NCI-H510A treated with DMSO at 0.1 percent for 48 hours (cell line): ENCODE results near the gene DGCR6.
"Not testable (repeated sequence)": the region's sequence is repeated elsewhere in the genome, so short reads cannot be mapped to it uniquely, and the experiment has no call there.

Experiments
- DNase-seq: peaks from one replicate; lab custom pipeline; 2025; lab: John Stamatoyannopoulos, UW

DGCR6 gene

DNA sequence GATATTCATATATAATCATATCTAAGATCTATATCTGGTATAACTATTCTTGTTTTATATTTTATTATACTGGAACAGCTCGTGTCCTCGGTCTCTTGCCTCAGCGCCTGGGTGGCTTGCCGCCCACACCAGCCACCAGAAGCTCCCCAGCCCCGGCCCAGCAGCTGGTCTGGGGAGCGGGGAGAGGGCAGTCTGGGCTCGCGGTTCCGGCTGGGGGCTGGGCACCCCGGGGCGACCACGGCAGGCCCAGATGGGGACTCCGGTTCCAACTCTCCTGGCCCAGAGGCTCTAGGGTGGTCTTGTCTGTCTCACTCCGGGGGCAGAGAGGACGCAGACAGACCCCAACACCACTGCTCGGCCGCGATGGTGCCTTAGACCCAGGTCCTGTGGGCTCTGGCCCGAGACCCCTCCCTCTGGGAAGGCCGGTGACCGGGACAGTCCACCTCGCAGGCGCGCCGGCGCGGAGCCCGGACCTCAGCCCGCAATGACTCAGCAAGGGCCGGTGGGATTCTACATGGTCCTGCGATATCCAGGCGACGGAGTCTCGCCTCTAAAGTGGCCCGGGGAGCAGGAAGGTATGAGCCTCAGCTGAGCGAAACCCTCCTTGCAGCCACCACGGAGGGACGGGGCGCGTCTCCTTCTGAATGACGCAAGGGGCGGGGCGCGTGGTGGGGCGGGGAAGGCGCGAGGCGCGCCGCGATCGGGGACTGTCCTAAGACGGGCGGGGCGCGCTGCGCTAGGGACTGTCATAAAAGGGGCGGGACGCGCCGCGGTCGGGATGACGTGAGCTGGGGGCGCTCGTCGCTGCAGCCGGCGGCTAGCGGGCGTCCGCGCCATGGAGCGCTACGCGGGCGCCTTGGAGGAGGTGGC is at the start of gene DGCR6:
TSS of gene DGCR6 (plus strand) at position 781 of the 870 bp plus-strand sequence. CDS start at position 836, 55 bp downstream.
- no peak for DNase-seq

DNA sequence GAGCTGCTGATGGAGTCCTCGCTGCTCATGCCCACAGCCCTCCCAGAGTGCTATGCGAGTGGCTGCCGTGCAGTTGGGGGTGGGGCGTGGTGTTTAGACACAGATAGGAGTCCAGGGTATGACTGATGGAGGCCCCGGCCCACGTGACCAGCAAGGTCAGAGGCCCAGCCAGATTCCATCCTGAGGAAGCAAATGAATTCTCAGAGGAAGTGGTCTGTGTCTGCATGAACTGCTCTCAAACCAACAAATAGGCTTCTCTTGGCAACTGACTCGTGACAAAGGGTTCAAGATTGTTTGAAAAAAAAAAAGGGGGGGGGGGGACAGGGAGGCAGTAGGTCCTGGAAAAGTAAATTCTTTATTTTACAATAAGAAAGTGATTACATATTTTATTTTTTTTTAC is 46.8 kb upstream of the DGCR6 start:
- DNase-seq, result not testable (repeated sequence)

DNA sequence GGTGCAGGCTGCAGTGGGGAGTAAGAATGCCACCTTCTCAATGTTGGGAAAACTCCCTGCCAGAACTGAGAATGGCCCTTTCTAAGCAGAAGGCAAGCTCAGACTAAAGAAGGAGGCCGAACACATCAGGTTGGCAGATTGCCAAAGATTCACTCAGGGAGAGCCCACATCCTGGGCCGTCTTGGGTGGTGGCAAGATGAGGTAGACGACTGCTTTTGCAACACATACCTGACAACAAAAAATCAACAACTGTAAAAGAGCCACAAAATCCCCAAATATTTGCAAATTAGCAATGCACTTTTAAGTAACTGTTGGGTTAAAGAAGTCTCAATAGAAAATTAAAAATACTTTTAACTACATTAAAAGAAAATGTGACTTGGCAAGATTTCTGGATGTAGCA is 24.9 kb upstream of the DGCR6 start:
- DNase-seq, result not testable (repeated sequence)

DNA sequence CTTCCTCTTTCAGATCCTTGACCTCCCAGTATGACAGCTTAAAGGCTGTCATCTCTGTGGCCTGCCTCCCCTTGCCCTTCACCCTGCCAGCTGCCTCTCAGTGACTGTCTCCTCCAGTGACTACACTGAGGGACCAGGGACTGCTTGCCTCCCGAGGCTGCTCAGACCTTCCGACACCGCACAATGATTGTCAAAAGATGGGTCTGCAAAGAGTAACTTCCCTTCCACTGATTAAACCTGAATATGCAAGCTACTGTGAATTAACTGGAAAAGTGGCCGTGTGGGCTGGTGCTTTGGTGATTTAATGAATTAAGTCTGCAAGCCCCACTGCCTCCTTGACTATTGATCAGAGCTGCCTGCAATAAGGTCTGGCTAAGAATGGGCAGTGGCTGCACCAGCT is 21.7 kb upstream of the DGCR6 start:
- DNase-seq, result not testable (repeated sequence)

DNA sequence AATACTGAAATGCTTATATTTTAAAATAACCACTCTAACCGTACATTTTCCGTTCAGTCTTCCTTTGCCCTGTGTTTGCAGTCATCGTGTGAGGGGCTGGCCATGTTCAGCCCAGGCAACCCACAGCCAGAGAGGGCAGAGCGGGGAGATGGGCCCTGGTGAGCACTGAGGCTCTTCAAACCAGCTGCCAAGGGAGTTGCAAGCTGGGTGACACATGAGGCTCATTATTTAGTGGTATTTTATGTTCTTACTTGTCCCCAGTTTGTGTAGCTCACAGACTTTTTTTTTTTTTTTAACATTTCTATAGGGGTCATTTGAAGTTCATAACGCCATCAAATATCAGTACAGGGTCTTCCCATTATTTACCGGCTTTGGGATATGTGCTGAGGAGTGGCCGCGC is 18.0 kb upstream of the DGCR6 start:
- DNase-seq, result no peak

DNA sequence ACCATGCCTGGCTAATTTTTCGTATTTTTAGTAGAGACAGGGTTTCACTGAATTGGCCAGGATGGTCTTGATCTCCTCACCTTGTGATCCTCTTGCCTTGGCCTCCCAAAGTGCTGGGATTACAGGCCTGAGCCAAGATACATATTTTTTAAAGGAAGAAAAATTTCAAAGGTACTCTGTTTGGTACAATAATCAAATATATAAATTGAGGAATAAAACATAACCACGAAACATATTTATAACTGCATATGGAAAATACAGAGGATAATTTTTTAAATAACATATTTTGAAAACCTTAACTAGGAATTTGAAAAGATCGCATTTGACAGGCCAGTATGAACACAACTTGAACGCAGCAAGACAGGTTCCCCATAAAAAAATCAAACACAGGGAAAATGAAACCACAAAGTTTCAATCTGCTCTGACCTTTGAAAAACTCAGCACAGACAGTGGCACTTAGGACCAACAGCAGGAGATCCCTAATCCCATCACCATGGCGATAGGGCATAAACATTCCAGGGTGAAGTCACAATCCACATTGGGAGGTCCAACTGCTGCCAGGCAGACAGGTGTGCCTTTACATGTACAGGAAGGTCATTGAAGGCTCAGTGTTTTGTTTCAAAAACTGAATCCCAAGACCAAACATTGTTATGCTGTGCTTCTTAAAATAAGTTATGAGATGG is 15.5 kb upstream of the DGCR6 start:
- not testable (repeated sequence) for DNase-seq

DNA sequence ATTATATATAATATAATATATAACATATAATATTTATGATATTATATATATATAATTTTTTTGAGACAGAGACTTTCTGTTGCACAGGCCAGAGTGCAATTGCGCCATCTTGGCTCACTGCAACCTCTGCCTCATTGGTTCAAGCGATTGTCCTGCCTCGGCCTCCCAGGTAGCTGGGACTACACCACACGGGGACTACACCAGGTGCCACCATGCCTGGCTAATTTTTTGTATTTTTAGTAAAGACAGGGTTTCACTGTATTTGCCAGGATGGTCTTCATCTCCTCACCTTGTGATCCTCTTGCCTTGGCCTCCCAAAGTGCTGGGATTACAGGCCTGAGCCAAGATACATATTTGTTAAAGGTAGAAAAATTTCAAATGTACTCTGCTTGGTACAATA is 12.3 kb upstream of the DGCR6 start:
- not testable (repeated sequence) for DNase-seq

DNA sequence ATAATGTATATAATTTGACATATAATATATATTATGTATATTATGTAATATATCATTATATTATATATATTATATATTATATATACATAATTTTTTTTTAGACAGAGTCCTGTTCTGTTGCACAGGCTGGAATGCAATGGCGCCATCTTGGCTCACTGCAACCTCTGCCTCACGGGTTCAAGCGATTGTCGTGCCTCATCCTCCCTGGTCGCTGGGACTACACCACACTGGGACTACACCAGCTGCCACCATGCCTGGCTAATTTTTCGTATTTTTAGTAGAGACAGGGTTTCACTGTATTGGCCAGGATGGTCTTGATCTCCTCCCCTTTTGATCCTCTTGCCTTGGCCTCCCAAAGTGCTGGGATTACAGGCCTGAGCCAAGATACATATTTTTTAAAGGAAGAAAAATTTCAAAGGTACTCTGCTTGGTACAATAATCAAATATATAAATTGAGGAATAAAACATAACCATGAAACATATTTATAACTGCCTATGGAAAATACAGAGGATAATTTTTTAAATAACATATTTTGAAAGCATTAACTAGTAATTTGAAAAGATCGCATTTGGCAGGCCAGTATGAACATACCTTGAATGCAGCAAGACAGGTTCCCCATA is 10.0 kb upstream of the DGCR6 start:
- not testable (repeated sequence) for DNase-seq

DNA sequence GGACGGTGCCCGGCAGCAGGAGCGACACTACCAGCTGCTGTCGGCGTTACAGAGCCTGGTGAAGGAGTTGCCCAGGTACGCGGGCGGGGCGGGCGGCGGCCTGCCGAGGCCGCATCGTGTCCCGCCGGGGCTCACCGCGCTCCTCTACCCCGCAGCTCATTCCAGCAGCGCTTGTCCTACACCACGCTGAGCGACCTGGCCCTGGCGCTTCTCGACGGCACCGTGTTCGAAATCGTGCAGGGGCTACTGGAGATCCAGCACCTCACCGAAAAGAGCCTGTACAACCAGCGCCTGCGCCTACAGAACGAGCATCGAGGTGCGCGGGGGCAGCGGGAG is 258 bp downstream of the DGCR6 start:
- DNase-seq, result not testable (repeated sequence)

DNA sequence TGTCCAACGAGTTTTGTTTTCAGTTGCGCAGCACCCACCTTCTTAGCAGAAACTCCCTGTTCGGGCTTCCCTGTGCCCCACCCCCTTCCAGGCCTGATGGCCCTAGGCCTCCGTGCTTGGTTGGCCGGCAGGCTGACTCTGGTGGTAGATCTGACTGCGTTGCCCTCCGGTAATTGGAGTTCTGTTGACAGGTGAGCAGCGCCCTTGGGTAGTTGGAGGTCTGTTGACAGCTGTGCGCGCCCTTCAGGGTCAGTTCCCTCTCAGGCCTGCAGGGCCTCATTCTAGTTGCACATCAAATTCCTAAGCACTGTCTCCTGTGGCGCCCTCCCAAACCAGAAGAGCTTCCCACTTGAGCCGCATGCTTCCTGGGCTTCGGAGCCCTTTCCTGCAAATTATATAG is 776 bp downstream of the DGCR6 start:
- DNase-seq, result no peak

DNA sequence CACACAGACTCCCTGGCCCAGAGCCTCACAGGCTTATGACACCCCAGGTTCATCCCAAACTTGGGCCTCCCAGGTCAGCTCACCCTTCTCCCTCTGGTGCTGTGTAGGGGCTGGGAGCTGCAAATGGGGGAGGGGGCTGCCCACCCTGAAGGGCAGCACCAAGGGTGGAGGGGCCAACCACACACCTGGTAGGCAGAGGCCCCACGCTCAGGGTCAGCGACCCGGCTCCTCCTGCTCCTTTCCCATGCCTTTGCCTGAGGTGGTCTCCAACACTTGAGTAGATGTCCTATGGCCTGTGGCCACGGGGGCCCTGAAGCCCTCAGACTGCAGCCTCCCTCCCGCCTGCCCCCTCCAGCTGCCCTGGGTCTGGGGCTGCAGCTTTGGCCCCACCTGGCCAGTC is 3.4 kb downstream of the DGCR6 start:
- no peak for DNase-seq

DNA sequence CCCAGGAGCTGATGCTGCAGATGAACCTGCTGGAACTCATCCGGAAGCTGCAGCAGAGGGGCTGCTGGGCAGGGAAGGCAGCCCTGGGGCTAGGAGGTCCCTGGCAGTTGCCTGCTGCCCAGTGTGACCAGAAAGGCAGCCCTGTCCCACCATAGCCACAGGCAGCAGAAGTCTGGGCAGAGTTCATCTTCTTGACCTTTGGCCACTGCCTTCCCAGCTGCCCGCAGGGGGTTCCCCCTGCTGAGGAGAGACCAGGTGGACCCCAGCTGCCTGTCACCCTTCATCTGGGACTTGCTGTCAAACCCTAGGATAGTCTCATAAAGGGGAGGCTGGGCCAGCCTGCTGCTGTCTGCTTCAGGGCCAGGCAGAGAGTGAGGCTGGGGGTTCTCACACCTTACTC is 5.4 kb downstream of the DGCR6 start:
- not testable (repeated sequence) for DNase-seq

DNA sequence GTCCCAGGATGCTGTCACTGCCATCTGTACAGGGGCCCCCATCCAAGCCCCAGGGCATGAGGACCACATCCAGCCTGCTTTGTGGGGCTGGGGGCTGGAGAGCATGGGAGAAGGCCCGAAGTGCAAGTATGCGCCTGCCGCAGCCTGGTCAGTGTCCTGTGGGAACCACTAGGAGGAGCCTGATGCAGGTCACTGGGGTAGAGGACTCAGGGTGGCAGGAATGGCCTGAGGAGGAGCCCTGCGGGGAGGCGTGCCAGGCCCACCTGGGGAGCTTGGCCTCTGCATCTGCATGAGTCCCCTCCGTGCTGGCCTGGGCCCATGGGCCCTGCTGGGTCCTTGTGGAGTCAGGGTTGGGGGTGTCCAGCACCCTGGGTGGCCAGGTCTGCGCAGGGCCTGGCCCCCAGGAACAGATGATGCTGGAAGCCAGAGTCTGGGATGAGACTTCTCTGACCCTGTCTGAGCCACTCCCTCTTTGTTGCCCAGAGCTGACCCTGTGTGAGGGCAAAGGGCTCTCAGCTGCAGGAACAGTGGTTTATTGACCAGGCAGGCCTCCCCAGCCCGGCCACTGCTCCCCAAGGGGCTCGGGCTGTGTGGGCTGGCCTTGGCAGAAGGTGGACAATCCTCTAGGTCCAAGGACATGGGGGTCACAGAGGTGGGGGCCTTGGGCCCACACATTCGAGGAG is 6.3 kb downstream of the DGCR6 start:
- not testable (repeated sequence) for DNase-seq

DNA sequence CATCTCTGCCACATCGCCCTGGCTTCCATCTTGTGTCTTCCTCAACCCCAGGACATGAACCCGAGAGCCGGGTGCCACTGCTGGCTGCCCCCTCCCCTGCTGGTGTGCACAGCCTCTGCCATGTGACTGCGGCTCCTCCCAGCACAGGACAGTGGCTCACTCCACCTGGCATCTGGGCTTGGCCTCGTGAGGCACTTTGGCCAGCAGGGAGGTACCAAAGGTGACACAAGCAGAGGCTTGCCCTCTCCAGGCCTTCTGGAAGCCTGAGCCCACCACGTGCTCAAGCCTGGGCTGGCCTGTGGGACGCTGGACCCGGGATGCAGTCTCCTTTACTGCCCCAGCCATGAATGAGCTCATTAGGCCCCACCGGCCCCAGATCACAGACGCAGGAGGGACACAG is 8.4 kb downstream of the DGCR6 start:
- not testable (repeated sequence) for DNase-seq

DNA sequence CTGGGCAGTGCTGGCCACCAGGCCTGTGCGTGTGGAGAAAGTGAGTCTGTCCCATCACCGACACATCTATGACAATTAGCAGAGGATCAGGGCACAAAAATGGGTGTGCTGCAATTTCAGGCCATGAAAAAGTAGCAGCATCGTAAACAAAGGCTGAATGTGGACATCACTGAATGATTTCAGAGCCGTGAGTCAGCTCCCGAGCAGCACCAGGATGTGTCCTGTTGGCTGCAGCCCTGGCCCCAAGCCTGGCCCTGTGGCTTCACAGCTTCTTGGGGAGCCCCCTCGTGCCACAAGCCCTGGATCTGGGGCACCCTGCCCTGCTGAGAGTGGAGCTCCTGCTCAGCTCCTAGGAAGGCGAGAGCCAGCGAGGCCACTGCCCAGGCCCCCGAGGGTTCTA is 9.4 kb downstream of the DGCR6 start:
- DNase-seq, result not testable (repeated sequence)

DNA sequence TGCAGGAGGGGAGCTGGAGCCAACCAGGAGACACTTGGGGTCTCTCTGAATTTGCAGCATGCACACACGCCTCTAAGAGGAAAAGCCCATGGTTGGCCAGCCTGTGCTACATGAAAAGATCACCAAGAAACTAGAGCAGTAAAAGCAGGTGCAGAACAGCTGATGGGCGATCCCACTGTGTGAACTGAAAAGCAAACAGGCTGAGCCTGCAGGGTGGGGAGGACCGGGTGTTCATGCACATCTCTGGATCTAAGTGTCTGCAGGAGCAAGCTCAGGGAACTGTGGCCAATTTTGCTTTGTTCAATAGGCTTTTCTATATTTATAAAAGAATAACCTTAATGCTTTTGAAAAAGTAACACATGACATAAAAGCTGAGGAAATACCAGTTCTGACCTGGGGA is 11.7 kb downstream of the DGCR6 start:
- DNase-seq, result not testable (repeated sequence)

DNA sequence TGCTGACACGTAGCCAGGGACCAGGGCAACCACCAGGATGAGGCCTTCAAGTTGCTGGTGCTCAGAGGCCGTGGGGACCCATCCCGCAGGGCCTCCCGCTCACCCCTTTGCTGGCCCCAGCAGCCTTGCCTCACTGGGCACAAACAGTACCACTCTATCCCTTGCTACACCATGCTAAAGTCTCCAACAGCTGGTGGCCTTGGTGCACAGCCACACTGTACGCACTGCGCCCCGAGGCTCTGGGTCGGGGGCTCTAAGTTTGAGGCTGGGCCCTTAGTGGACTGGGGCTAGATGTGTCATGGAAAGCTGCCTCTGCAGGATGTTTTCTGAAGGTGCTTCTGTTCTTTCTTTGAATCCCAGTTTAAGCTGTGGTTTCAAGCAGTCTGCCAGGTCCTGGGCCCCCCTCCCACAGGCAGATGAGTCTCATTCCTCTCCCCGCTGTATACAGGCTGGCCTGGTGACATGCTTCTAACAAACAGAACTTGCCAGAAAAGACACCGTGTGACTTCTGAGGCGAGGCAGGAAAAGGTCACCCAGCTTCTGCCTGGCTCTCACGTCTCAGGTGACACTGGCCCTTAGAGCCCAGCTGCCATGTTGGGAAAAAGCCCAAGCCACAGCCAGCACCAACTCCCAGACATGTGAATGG is 14.3 kb downstream of the DGCR6 start:
- not testable (repeated sequence) for DNase-seq

DNA sequence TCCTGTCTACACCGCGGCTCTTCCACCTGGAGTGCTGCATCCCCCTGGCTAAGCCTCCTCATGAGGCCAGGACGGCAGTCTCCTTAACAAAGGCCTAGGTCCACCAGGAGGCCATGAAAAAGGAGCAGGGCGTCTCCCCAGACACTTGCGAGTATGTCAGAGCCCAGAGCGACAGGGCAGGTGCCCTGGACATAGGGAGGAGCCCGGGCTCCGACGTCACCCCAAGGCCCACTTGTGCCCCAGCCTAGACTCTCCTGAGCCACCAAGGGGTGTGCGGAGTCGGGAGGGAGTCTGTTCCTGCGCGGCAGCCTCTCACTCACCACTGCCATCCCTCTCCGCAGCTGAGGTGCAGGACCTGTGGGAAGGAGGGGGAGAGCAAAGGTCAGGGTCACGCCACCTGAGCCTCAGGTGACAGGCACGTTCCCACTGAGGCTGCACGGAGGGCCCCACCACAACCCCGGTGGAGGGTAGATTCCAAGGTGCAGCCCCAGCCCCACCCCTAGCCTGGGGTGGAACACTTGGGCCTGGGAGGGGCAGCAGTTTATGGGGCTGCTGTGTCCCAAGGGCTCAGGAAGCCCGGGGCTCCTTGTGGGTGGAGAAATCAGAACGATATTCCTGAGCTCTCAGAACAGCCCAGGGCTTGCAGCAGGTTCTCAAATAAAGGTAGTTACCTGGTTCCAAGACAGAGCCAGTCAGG is 19.4 kb downstream of the DGCR6 start:
- no peak for DNase-seq

DNA sequence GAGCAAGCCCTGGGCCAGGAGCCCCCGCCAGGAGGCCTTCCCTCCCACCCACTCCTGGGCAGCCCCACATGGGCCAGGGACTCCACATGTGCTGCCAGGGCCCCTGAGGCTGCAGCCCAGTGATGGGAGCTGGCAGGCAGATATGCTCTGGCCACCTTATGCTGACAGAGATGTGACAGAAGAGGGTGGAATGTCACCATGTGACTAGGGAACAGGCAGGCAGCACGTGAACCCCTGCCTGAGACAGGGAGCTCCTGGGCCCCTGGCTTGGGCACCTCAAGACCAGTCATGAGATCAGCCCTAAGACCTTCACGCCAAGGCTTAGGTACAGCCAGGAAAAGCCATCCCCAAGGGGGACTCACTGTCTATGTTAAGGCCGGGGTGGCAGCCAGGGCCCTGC is 20.9 kb downstream of the DGCR6 start:
- DNase-seq, result no peak

DNA sequence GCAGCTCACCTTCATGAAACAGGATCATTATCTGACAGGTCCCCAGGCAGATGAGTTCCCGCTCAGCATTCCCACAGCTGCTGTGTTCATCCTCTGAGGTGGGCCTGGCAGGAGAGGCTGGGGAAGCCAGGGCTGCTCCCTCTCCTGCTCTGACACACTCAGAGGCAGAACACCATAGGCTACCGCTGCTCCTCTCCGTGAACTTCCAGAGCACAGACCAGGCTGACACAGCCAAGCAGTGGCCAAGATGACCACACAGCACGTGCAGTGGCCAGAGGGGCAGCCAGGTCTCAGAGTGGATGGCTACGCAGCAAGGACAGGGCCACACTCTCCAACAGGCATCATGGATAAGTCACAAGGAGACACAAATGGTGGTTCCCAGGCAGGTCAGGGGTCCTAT is 21.5 kb downstream of the DGCR6 start:
- DNase-seq, result no peak

DNA sequence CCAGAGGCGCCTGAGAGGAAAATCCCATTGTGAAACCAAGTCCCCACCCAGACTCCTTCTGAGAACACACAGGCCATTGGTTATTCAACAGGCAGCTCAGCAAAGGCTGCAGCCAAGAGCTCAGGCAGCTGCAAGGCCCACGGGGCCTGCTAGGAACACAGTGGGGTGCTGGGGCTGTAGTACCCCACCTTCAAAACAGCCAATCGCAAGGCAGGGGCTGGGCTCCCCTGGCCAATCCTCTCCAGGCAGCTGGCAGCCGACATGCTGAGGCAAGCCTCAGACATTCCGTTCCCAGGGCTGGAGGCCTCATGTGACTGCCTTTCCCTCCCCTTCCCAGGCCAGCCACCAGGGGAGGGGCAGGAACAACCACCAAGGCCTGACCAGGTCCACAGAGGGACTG is 23.3 kb downstream of the DGCR6 start:
- no peak for DNase-seq
